Stimulated activated CD4-positive, alpha-beta T cell treated with anti-CD3 and anti-CD28 coated beads, Interleukin-12 subunit alpha, Interleukin-12 subunit beta, amount 100 ng/mL, for 48 hours (primary cell): ENCODE measurements around the gene OBP2A.
"Not testable (repeated sequence)": the region's sequence is repeated elsewhere in the genome, so short reads cannot be mapped to it uniquely, and the experiment has no call there.

ENCODE experiments used
- DNase-seq, 3 donors: peaks; one replicate each; pipeline ENCODE4 v3.0.0-alpha.2; 2020; ENCODE audit warnings: low read depth in 2 of 3, low spot score in 1 of 3

Gene OBP2A

DNA sequence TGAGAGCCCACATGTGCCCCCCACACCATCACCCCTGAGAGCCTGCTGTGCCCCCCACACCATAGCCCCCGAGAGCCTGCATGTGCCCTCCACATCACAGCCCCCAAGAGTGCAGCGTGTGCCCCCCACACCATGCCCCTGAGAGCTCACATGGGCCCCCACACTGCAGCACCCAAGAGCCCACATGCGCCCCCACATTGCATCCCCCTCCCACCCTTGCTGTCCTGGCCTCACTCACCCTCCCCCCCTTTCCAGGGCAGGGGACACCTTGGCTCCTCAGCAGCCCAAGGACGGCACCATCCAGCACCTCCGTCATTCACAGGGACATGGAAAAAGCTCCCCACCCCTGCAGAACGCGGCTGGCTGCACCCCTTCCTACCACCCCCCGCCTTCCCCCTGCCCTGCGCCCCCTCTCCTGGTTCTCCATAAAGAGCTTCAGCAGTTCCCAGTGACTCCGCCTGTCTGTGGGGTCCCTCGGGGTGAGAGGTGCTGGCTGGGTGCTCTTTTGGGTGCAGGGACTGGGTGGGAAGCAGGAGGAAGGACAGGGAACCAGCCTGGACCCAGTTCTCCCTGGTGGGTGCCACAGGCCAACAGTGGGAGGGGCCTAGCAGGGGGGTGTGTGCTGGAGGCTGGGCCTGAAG is 19.7 kb upstream of the OBP2A start:
- no peak for DNase-seq

DNA sequence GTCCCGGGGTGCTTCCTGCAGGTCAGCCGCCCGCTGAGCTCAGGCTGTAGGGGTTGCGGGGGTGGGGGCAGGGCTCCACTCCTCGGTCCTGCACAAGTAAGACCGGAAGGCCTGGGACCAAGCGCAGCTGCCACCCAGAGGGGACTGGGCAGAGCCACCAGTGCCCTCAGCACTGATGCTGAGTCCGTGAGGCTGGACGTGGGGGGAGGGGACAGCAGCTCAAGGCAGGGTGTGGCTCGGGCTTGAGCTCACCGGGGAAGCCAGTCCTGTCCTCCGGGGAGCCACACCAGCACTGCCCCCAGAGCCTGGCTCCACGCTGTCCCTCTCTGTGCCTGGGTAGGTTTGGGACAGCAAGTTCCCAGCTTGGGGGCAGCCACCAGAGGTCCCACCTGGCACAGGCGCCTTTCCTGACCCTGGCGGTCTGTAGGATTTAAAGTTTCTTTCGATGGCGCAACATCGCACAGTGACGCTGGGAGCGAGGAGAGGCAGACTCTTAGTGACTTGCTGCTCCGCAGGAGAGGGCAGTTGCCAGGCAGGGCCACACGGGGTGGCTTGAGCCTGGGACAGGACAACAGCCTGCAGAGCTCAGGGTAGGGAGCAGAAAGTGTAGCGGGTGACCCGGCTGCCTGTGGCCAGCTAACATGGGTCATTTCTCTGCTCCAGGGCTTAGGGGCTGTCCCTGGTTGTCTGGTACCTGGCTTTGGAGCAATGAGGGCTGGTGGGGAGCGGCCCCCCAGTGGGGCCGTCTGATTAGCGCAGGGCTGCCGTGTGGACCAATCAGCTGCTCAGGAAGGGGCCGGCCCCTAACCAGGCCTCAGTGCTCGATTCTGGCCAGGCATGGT is 19.0 kb upstream of the OBP2A start:
- DNase-seq: no peak

- DNase-seq: not testable (repeated sequence)
Measured at GRCh38 chr9:135528842-135529435, 17.0 kb upstream of the OBP2A start.

GRCh38 chr9:135530146-135530545 is 15.8 kb upstream of the OBP2A start:
- DNase-seq: no peak

DNA sequence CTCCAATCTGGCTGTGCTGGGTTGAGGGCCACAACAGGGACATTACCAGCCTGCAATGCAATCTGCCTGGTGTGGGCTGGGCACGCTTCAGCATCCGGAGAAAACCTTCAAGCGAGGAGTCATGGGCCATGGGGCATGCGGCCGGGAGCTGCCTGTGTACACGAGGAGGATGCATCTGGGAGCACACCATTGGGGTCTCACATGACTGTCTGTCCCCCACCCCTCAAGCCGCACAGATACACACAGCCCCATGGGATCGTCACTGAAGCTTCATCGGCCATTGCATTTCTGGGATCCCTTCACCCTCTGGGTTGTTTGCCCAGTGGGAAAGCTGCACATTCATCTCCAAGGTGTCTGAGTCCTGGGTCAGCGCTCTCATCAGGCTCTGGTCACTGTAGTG is 14.8 kb upstream of the OBP2A start:
- no peak for DNase-seq

DNA sequence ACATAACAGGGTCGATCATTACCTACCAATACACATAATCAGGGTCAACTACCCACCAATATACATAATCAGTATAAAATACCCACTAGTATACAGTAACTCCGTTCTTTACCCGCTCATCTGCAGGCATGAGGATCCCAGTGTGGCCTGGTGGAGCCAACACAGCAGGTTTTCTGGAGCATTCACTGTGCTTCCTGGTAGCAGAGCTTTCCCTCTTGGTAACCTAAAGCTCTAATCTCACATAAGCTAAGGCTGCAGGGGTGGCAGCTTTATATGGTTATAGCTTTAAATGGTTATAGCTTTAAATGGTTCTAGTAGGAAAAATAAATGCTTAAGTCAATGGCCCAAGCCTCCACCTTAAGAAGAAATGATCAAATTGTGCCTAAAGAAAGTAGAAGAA is 12.8 kb upstream of the OBP2A start:
- DNase-seq: no peak

GRCh38 chr9:135533674-135534073 is 12.3 kb upstream of the OBP2A start:
- no peak for DNase-seq

- not testable (repeated sequence) for DNase-seq
Measured at GRCh38 chr9:135534192-135534711, 11.7 kb upstream of the OBP2A start.

DNA sequence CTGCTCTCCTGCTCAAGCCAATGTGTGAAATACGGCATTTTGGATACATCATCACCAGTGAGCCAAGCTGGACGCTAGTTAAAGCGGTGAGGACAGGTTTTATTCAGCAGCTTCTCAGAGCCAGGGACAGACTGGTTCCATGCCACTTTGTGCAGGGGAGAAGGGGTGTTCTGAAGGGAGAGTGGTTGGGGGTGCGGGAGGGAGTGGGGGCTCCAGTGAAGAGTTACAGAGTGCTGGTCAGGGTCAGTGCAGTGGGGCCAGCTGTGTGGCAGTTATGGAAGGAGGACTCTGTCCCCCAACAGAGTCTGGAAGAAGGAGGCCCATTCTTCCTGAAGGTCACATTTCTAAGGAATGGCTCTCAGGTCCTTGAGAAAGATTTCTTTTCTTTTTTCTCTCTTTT is 11.1 kb upstream of the OBP2A start:
- not testable (repeated sequence) for DNase-seq

GRCh38 chr9:135535631-135536030 is 10.3 kb upstream of the OBP2A start:
- DNase-seq: not testable (repeated sequence)

DNA sequence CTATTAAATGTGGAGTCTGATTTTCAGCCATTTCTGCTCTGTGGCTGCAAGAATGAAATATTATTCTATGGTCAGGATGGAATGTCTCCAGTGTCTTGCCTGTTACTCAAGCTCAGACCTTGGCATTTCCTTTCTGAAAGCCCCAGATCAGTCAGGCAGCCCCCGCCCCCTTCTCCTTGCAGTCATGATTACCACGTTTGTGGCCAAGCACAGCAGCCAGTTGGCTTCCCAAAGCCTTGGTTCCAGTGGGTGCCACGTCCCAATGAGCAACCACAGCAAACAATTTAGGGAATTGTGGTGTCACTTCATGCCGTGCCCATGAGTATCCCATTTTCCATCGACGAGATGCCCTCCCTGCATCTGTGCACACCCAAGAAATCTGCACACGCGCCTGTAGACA is 9.7 kb upstream of the OBP2A start:
- DNase-seq: no peak

DNA sequence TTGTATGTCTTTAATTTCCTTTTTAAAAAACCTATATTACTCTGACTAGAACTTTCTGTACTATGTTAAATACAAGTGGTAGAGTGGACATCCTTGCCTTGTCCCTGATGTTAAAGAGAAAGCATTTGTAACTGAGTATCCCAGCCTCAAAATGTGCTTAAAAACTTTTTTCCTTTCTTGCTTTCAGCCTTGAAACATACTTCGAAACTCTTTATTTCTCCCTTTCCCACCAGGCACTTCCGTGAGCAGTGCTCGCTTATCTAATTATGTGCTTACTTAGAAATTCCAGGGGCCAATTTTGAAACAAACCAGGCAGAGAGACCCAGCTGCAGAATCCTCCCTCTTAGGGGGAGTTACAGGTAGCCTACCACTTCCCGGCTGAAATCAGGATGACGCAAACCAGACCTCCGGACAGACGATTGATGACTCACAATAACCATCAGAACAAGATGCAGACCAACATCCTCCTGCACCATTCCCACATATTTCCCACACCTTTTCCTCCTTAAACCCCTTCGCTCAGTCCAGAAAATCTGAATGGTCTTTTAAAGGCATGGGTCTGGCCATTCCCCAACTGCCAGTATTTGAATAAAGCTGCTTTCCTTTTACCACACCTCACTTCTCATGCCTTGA is 2.5 kb upstream of the OBP2A start:
- not testable (repeated sequence) for DNase-seq

GRCh38 chr9:135544981-135545635 is 818 bp upstream of the OBP2A start:
- DNase-seq: no peak

- not testable (repeated sequence) for DNase-seq
Measured at GRCh38 chr9:135546792-135547617, 1.1 kb downstream of the OBP2A start.

DNA sequence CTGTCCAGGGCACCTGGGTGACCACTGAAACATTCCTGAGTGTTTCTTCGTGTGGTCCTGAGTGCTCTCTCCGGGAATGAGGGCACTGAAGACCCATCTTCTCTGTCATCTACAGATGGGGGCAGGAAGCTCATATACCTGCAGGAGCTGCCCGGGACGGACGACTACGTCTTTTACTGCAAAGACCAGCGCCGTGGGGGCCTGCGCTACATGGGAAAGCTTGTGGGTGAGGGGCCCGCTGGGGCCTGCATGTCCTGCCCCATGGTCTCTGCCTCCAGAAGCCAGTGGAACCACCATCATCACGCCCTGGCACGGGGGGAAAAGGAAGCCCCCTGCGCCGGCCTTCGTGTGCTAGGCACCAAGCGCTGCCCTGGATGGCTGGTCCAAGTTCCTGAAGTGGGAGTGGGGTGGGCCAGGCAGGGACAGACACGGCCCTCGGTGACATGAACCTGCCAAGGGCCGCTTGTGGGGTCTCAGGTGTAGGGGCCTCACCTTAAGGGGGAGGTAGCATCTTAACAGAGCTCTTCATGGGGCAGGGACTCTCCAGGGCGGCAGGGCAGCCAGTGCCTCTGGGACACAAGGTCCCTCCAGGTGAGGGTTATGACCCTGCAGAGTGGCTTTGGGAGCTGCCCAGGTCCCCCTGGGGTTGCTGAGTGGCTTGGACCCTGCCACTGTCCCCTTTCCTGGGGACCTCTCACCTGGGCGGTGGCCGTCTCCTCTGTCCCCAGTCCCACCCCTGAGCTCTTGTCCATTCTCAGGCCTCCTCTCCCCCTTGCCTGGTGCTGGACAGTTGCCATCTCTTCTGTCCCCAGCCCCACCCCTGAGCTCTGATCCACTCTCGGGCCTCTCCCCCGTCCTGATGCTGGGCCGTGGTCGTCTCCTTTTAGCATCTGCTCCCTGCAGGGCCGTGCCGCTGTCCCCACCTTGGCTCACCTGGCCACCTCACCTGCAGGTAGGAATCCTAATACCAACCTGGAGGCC is 2.1 kb downstream of the OBP2A start:
- DNase-seq: no peak

GRCh38 chr9:135549478-135550343 is 3.8 kb downstream of the OBP2A start:
- not testable (repeated sequence) for DNase-seq

DNA sequence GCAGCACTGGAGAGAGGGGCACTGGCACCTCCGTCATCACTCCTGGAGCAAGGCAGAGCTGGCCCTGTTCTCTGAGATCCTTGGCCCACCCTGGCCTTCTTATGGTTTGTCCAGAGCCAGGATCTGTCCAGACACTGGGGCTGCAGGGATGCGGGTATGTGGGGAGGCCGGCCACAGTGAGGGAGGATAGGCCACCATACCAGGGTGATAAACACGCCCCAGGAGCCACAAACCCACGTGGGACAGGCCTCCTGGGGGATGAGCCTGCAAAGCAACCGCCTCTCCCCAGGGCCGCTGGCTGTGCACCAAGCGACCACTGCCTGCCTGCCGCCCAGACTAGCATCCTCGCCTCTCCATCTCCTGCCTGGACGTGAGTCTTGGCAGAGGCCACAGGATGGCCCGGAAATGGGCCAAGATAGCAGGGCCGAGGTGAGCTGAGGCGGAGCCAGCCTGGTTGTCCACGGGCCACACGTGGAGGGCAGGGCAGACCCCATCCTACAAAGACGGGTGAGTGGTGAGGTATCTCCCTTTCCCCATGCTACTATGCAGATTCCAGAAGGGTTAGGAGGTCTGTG is 4.5 kb downstream of the OBP2A start:
- DNase-seq: no peak

GRCh38 chr9:135551031-135551430 is 5.1 kb downstream of the OBP2A start:
- DNase-seq: no peak
